ENCODE results near the gene TTLL5.
"Not testable (repeated sequence)": the region's sequence is repeated elsewhere in the genome, so short reads cannot be mapped to it uniquely, and the experiment has no call there.

Gene TTLL5

GRCh38 chr14:75667099-75667765 lies 6.2 kb downstream of the TTLL5 start:
- WGBS, 2 experiments (ENCODE audit: insufficient coverage in 2 of 2): 100% methylated on average over 2 of the region's 2 CpGs; no CpG with 5 or more reads in 1 of the 2 experiments
- H3K4me3 ChIP-seq (ENCODE audit: extremely low read depth, insufficient read depth, low read length, poor library complexity, severe bottlenecking): no peak overlapping the region
- H3K36me3 ChIP-seq (ENCODE audit: control insufficient read depth, insufficient read depth, low read length): peaks cover 52% of the 10 kb centered on the region
- H3K27ac ChIP-seq (ENCODE audit: low read depth, low read length, severe bottlenecking): no peak overlapping the region
- peaks cover 6% of the 10 kb centered on the region for H3K4me1 ChIP-seq (ENCODE audit: control insufficient read depth, insufficient read depth, low read length, poor library complexity, severe bottlenecking)
- no peaks in the 10 kb centered on the region for H3K9me3 ChIP-seq (ENCODE audit: control insufficient read depth, low read length)

GRCh38 chr14:75672605-75673192 lies 11.7 kb downstream of the TTLL5 start:
- H3K27ac ChIP-seq (ENCODE audit: low read depth, low read length, severe bottlenecking): no peak overlapping the region
- H3K9me3 ChIP-seq (ENCODE audit: control insufficient read depth, low read length): no peaks in the 10 kb centered on the region
- peaks cover 43% of the 10 kb centered on the region for H3K36me3 ChIP-seq (ENCODE audit: control insufficient read depth, insufficient read depth, low read length)
- WGBS, 2 experiments (ENCODE audit: insufficient coverage in 2 of 2): no CpG with 5 or more reads among the region's 1 CpG
- H3K4me1 ChIP-seq (ENCODE audit: control insufficient read depth, insufficient read depth, low read length, poor library complexity, severe bottlenecking): no peaks in the 10 kb centered on the region
- no peak overlapping the region for H3K4me3 ChIP-seq (ENCODE audit: extremely low read depth, insufficient read depth, low read length, poor library complexity, severe bottlenecking)

DNA sequence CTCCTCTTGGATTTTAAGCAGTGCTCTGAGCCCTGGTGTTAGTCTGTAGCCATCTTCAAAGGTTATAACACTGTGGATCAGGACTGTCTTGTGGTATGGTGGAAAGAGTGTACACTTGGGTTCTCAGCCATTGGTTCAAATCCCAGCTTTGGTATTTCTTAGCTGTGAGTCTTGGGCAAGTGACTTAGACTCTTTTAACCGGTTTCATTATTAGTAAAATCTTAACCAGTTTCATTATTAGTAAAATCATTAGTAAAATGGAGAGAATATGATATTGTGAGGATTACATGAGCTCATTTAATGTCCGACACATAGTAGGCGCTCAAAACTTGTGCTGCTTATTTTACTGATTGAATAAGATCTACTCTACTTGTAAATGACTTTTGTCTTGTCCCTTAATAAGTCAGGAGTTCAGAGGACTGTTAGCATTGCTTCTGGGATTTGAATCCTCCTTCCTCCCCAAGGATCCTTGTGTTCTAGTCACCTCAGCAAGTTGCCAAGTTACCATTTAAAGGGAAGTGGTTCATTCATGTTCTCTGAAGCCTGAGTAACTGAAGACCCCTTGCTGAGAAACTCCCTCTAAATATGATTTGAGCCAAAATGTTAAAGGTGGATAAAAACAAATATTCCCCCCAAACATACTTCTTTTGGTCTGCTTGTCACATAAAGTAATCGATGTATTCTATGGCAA lies 12.4 kb downstream of the TTLL5 start:
- H3K27ac ChIP-seq (ENCODE audit: low read depth, low read length, severe bottlenecking): no peak overlapping the region
- H3K36me3 ChIP-seq (ENCODE audit: control insufficient read depth, insufficient read depth, low read length): peaks cover 43% of the 10 kb centered on the region
- 80% methylated on average over 2 of the region's 4 CpGs; no CpG with 5 or more reads in 1 of the 2 experiments for WGBS, 2 experiments (ENCODE audit: insufficient coverage in 2 of 2)

GRCh38 chr14:75675265-75675960 lies 14.4 kb downstream of the TTLL5 start:
- Histone ChIP-seq H3K9me3 (ENCODE audit: control insufficient read depth, low read length) (no peaks in the 10 kb centered on the region), H3K4me3 (ENCODE audit: extremely low read depth, insufficient read depth, low read length, poor library complexity, severe bottlenecking) (no peak overlapping the region), H3K4me1 (ENCODE audit: control insufficient read depth, insufficient read depth, low read length, poor library complexity, severe bottlenecking) (no peaks in the 10 kb centered on the region), H3K27ac (ENCODE audit: low read depth, low read length, severe bottlenecking) (no peak overlapping the region), H3K36me3 (ENCODE audit: control insufficient read depth, insufficient read depth, low read length) (peaks cover 31% of the 10 kb centered on the region)
- WGBS, 2 experiments (ENCODE audit: insufficient coverage in 2 of 2): 75 to 100% methylated on average over 1 to 2 of the region's 2 CpGs

More for the DNA sequence above, 12.4 kb downstream of the TTLL5 start:
- H3K9me3 ChIP-seq (ENCODE audit: control insufficient read depth, low read length): no peaks in the 10 kb centered on the region
- H3K4me3 ChIP-seq (ENCODE audit: extremely low read depth, insufficient read depth, low read length, poor library complexity, severe bottlenecking): no peak overlapping the region
- no peaks in the 10 kb centered on the region for H3K4me1 ChIP-seq (ENCODE audit: control insufficient read depth, insufficient read depth, low read length, poor library complexity, severe bottlenecking)

DNA sequence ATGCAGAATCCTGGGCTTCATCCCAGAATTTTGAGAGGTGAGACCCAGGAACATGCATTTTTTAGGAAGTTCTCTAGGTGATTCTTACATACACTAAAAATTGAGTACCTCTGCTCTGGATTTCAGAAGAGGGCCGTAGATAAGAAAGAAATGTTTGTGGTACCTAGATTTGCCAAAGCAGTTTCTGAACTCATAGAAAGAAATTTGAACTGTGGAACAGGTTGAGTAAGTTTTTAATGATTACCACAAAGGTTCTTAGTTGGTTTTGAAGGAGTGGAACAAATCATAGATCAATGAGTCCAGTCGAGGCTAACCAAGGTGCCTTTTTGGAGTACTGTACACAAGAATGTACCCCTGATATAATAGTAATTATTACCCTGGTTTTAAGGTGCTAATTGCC lies 24.9 kb downstream of the TTLL5 start:
- Histone ChIP-seq H3K36me3 (ENCODE audit: control insufficient read depth, insufficient read depth, low read length) (peaks cover 60% of the 10 kb centered on the region), H3K4me3 (ENCODE audit: extremely low read depth, insufficient read depth, low read length, poor library complexity, severe bottlenecking) (no peak overlapping the region), H3K4me1 (ENCODE audit: control insufficient read depth, insufficient read depth, low read length, poor library complexity, severe bottlenecking) (no peaks in the 10 kb centered on the region), H3K27ac (ENCODE audit: low read depth, low read length, severe bottlenecking) (no peak overlapping the region), H3K9me3 (ENCODE audit: control insufficient read depth, low read length) (no peaks in the 10 kb centered on the region)
- 100% methylated on average over 1 of the region's 2 CpGs; no CpG with 5 or more reads in 1 of the 2 experiments for WGBS, 2 experiments (ENCODE audit: insufficient coverage in 2 of 2)

DNA sequence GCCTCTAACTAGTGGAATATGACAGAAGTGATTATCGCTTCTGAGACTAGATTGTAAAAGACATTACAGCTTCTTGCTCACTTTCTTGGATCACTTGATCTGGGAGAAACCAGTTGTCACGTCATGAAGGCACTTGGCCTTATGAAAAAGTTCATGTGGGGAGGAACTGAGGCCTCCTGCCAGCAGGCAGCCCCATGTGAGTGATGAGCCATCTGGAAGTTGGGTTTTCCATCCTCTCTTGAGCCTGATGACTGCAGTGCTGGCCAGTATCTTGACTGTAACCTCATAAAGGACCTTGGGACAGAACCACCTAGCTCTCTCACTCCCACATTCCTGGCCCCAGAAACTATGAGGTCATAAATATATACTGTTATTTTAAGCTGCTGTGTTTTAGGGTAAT lies 28.0 kb downstream of the TTLL5 start:
- peaks cover 63% of the 10 kb centered on the region for H3K36me3 ChIP-seq (ENCODE audit: control insufficient read depth, insufficient read depth, low read length)
- no peaks in the 10 kb centered on the region for H3K9me3 ChIP-seq (ENCODE audit: control insufficient read depth, low read length)
- no peak overlapping the region for H3K4me3 ChIP-seq (ENCODE audit: extremely low read depth, insufficient read depth, low read length, poor library complexity, severe bottlenecking)
- H3K27ac ChIP-seq (ENCODE audit: low read depth, low read length, severe bottlenecking): no peak overlapping the region
- H3K4me1 ChIP-seq (ENCODE audit: control insufficient read depth, insufficient read depth, low read length, poor library complexity, severe bottlenecking): no peaks in the 10 kb centered on the region
- 73 to 100% methylated on average over 1 to 2 of the region's 2 CpGs for WGBS, 2 experiments (ENCODE audit: insufficient coverage in 2 of 2)

GRCh38 chr14:75690010-75690409 lies 29.0 kb downstream of the TTLL5 start:
- H3K9me3 ChIP-seq (ENCODE audit: control insufficient read depth, low read length): peaks cover 4% of the 10 kb centered on the region
- WGBS, 2 experiments (ENCODE audit: insufficient coverage in 2 of 2): 90 to 100% methylated on average over 2 to 3 of the region's 7 CpGs
- peaks cover 68% of the 10 kb centered on the region for H3K36me3 ChIP-seq (ENCODE audit: control insufficient read depth, insufficient read depth, low read length)
- no peak overlapping the region for H3K4me3 ChIP-seq (ENCODE audit: extremely low read depth, insufficient read depth, low read length, poor library complexity, severe bottlenecking)
- no peak overlapping the region for H3K27ac ChIP-seq (ENCODE audit: low read depth, low read length, severe bottlenecking)
- no peaks in the 10 kb centered on the region for H3K4me1 ChIP-seq (ENCODE audit: control insufficient read depth, insufficient read depth, low read length, poor library complexity, severe bottlenecking)

GRCh38 chr14:75695025-75695424 lies 34.0 kb downstream of the TTLL5 start:
- WGBS, 2 experiments (ENCODE audit: insufficient coverage in 2 of 2): 98 to 100% methylated on average over 5 of the region's 6 CpGs
- H3K4me1 ChIP-seq (ENCODE audit: control insufficient read depth, insufficient read depth, low read length, poor library complexity, severe bottlenecking): not testable (repeated sequence)

DNA sequence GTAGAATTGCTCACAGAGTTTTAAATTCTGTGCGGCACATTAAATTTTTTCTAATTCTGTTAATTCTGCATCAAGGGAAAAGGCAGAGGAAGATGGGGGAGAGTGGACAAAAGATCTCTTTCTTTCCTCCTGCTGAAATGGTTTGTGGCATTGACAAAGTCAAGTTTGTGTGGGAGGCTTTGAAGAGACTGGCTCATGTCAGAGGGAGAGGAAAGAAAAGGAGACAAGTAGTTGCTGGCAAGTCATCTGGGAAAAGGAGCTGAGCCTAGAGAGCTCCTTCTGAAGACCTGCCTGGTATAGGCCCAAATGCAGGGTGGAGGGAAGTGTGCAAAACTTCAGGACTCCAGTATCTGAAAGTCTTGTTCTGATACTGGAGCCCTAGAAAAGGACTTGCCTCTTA lies 36.3 kb downstream of the TTLL5 start:
- peaks cover 85% of the 10 kb centered on the region for H3K36me3 ChIP-seq (ENCODE audit: control insufficient read depth, insufficient read depth, low read length)
- 100% methylated on average over 1 of the region's 1 CpG for WGBS, 2 experiments (ENCODE audit: insufficient coverage in 2 of 2)

More at GRCh38 chr14:75695025-75695424, 34.0 kb downstream of the TTLL5 start:
- H3K27ac ChIP-seq (ENCODE audit: low read depth, low read length, severe bottlenecking); H3K9me3 ChIP-seq (ENCODE audit: control insufficient read depth, low read length); H3K4me3 ChIP-seq (ENCODE audit: extremely low read depth, insufficient read depth, low read length, poor library complexity, severe bottlenecking): not testable (repeated sequence)
- H3K36me3 ChIP-seq (ENCODE audit: control insufficient read depth, insufficient read depth, low read length): peaks cover 85% of the 10 kb centered on the region

DNA sequence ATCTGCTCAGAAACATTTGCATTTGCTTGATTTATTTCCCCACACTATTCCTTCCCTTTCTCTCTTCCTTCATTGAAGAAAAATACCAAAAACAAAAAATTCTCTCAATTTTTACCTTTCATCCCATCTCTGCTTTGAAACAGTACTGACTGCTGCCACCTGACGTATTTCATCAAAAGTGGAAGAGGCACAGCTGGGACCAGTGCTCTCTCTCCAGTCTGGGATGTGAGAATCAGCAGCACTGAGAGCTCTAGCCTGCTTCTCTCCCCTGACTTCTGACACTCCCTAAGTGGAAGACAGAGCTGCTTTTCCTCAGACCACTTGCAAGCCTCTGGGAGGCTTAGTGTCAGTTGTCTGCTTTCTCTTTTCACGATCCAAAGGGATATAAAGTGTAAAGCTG lies 36.9 kb downstream of the TTLL5 start:
- 82 to 100% methylated on average over 1 to 2 of the region's 2 CpGs for WGBS, 2 experiments (ENCODE audit: insufficient coverage in 2 of 2)
- Histone ChIP-seq H3K9me3 (ENCODE audit: control insufficient read depth, low read length) (peaks cover 6% of the 10 kb centered on the region), H3K4me3 (ENCODE audit: extremely low read depth, insufficient read depth, low read length, poor library complexity, severe bottlenecking) (no peak overlapping the region), H3K4me1 (ENCODE audit: control insufficient read depth, insufficient read depth, low read length, poor library complexity, severe bottlenecking) (peaks cover 3% of the 10 kb centered on the region), H3K27ac (ENCODE audit: low read depth, low read length, severe bottlenecking) (no peak overlapping the region), H3K36me3 (ENCODE audit: control insufficient read depth, insufficient read depth, low read length) (peaks cover 85% of the 10 kb centered on the region)

More for the DNA sequence above, 36.3 kb downstream of the TTLL5 start:
- Histone ChIP-seq H3K4me3 (ENCODE audit: extremely low read depth, insufficient read depth, low read length, poor library complexity, severe bottlenecking) (no peak overlapping the region), H3K9me3 (ENCODE audit: control insufficient read depth, low read length) (peaks cover 6% of the 10 kb centered on the region), H3K27ac (ENCODE audit: low read depth, low read length, severe bottlenecking) (no peak overlapping the region), H3K4me1 (ENCODE audit: control insufficient read depth, insufficient read depth, low read length, poor library complexity, severe bottlenecking) (peaks cover 3% of the 10 kb centered on the region)

Data from mesodermal cell (in vitro differentiated cells).